Limb (tissue), 2 donors: ENCODE data around the gene ZAR1L.
A peak's percentile ranks its signal among the peaks of the same experiment; 100 is the strongest.

Source experiments
- DNase-seq, 2 donors: peaks; one replicate each; pipeline ENCODE4 v3.0.0-alpha.2; 2016; ENCODE audit errors: extremely low spot score in 2 of 2

The ZAR1L gene

GRCh38 chr13:32302461-32302860 is 12.7 kb downstream of the ZAR1L start:
- no peak for DNase-seq

GRCh38 chr13:32300920-32301319 is 14.2 kb downstream of the ZAR1L start:
- DNase-seq: no peak

- DNase-seq: no peak
Measured at GRCh38 chr13:32300406-32300805, 14.8 kb downstream of the ZAR1L start.

GRCh38 chr13:32299893-32300292 is 15.3 kb downstream of the ZAR1L start:
- no peak for DNase-seq

- DNase-seq: no peak
Measured at GRCh38 chr13:32298695-32299094, 16.5 kb downstream of the ZAR1L start.

GRCh38 chr13:32297206-32297605 is 18.0 kb downstream of the ZAR1L start:
- DNase-seq: no peak

GRCh38 chr13:32285633-32285965 is 29.6 kb downstream of the ZAR1L start:
- DNase-seq: no peak

GRCh38 chr13:32284927-32285632 is 30.1 kb downstream of the ZAR1L start:
- DNase-seq: peak in 1 of 2 donors; percentile 30

- no peak for DNase-seq
Measured at GRCh38 chr13:32282096-32282711, 33.0 kb downstream of the ZAR1L start.

- no peak for DNase-seq
Measured at GRCh38 chr13:32281096-32281495, 34.1 kb downstream of the ZAR1L start.

GRCh38 chr13:32278426-32278825 is 36.7 kb downstream of the ZAR1L start:
- DNase-seq: no peak

- no peak for DNase-seq
Measured at GRCh38 chr13:32277839-32278238, 37.3 kb downstream of the ZAR1L start.

GRCh38 chr13:32272021-32272683 is 43.0 kb downstream of the ZAR1L start:
- DNase-seq: no peak

- no peak for DNase-seq
Measured at GRCh38 chr13:32267836-32268439, 47.2 kb downstream of the ZAR1L start.

- no peak for DNase-seq
Measured at GRCh38 chr13:32266130-32266529, 49.0 kb downstream of the ZAR1L start.

GRCh38 chr13:32265726-32266125 is 49.4 kb downstream of the ZAR1L start:
- DNase-seq: no peak

- peak in 1 of 2 donors; percentile 7 for DNase-seq
Measured at GRCh38 chr13:32264407-32264806, 50.8 kb downstream of the ZAR1L start.

- no peak for DNase-seq
Measured at GRCh38 chr13:32262619-32263018, 52.5 kb downstream of the ZAR1L start.

GRCh38 chr13:32262165-32262564 is 53.0 kb downstream of the ZAR1L start:
- no peak for DNase-seq

- peak in 1 of 2 donors; percentile 63 for DNase-seq
Measured at GRCh38 chr13:32261567-32261966, 53.6 kb downstream of the ZAR1L start.

- no peak for DNase-seq
Measured at GRCh38 chr13:32259116-32259515, 56.0 kb downstream of the ZAR1L start.

- DNase-seq: no peak
Measured at GRCh38 chr13:32257649-32258048, 57.5 kb downstream of the ZAR1L start.
